ENCODE measurements around the gene TSG101. TPM values are rescaled to one million over a fixed set of nuclear protein-coding genes. Genes with fewer than 3 reads are reported as not detected.

The TSG101 gene
- total and polyA plus RNA-seq, 10 of the 15 experiments (the other 5 are each of a cell fraction or from before 2014, with no cell fraction given) = 22.3 to 147 (median 84.9) TPM

DNA sequence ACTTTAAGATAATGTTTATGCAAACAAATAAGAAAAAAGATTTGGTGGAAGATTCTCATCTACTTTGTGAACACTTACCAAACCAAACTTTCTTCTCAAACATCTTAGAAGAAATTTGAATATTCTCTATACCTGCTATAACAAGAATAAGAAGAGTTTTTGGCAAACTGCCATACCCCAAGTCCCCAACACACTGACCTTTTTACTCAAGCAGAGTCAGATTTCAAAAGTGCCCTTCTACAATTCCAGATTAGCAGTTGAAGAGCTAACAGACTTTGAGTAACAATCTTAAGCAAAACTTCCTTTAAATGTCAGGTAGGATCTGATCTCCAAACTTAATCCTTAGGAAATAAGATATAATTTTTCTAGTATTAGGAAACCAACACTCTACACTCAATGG is 33.9 kb downstream of the TSG101 start:
- RAD21 ChIA-PET (ENCODE audit: unreplicated experiment) = no interaction called here
- no peaks in the 10 kb centered on the region for H3K4me1 ChIP-seq (ENCODE audit: control insufficient read depth, insufficient read depth, low read length)
- in situ Hi-C loops (cut with MboI) (no loop called here), intact Hi-C loops (cut with micrococcal nuclease; ENCODE audit: unreplicated experiment) (no loop called here)
- SMC1A ChIA-PET (ENCODE audit: uncharacterized antibody, unreplicated experiment) = interaction anchor here (0.7 to 1.0 kb wide), 2 partner anchors 235 to 249 kb away, joined by 3 read pairs; no protein-coding TSS in a partner anchor
- no peaks in the 10 kb centered on the region for H3K79me2 ChIP-seq (ENCODE audit: control insufficient read depth, insufficient read depth, low read length)
- no peaks in the 10 kb centered on the region for H3K9me3 ChIP-seq (replicated peaks; ENCODE audit: control insufficient read depth, insufficient read depth, low read length)
- H4K20me1 ChIP-seq (ENCODE audit: control insufficient read depth, insufficient read depth) = no peaks in the 10 kb centered on the region
- POLR2A ChIA-PET = interaction anchor here (0.5 kb wide), 1 partner anchor 15 kb away, joined by 3 read pairs; no protein-coding TSS in a partner anchor
- no peak overlapping the region for H2AFZ ChIP-seq (ENCODE audit: control insufficient read depth, low read depth, low read length)
- H3K4me3 ChIP-seq = no peak overlapping the region
- no TSS peak for BruUV-seq (replicated peaks)
- no peak overlapping the region for H3K4me2 ChIP-seq (ENCODE audit: control insufficient read depth, insufficient read depth)
- DNase-seq (ENCODE audit: low read depth, low spot score) (no peak), FAIRE-seq (no peak), ATAC-seq (no peak)
- no peaks in the 10 kb centered on the region for H3K27me3 ChIP-seq (replicated peaks in 1 of 2; ENCODE audit: control insufficient read depth in 2 of 2, insufficient read depth in 2 of 2, low read length in 1 of 2)
- H3K27ac ChIP-seq (ENCODE audit: control insufficient read depth, insufficient read depth) = no peak overlapping the region
- no peak overlapping the region for H3K9ac ChIP-seq (ENCODE audit: control insufficient read depth, insufficient read depth, low read length)
- H3K36me3 ChIP-seq (ENCODE audit: control insufficient read depth in 2 of 2, insufficient read depth in 2 of 2, low read length in 1 of 2) = peaks cover 2 to 9% of the 10 kb centered on the region in 2 experiments; a peak in 3 of 4 replicates
- CTCF ChIA-PET = interaction anchor here (0.8 to 1.6 kb wide), 3 partner anchors 18 to 377 kb away, joined by 3 to 5 read pairs (median 3); no protein-coding TSS in a partner anchor
- TF ChIP-seq, protein P1, sequence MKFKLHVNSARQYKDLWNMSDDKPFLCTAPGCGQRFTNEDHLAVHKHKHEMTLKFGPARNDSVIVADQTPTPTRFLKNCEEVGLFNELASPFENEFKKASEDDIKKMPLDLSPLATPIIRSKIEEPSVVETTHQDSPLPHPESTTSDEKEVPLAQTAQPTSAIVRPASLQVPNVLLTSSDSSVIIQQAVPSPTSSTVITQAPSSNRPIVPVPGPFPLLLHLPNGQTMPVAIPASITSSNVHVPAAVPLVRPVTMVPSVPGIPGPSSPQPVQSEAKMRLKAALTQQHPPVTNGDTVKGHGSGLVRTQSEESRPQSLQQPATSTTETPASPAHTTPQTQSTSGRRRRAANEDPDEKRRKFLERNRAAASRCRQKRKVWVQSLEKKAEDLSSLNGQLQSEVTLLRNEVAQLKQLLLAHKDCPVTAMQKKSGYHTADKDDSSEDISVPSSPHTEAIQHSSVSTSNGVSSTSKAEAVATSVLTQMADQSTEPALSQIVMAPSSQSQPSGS (IDR thresholded peaks at IDR 0.05; ENCODE audit: low read length) = no peak
- no peak for TF ChIP-seq RAD51 (IDR thresholded peaks at IDR 0.05)
- no peak for TF ChIP-seq CREB1 (IDR thresholded peaks at IDR 0.05; ENCODE audit: low read depth)
- TF ChIP-seq, protein P2, sequence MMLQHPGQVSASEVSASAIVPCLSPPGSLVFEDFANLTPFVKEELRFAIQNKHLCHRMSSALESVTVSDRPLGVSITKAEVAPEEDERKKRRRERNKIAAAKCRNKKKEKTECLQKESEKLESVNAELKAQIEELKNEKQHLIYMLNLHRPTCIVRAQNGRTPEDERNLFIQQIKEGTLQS (IDR thresholded peaks at IDR 0.05; ENCODE audit: borderline replicate concordance, extremely low read depth, low read depth, low read length) = no peak
- TF ChIP-seq NBN (IDR thresholded peaks at IDR 0.05) = no peak
- TF ChIP-seq KAT2A (conservative IDR thresholded peaks at IDR 0.05; ENCODE audit: control insufficient read depth, low read depth, low read length) = no peak
- no peak for TF ChIP-seq NRF1 (conservative IDR thresholded peaks at IDR 0.05; ENCODE audit: low read depth, low read length)
- no peak for TF ChIP-seq HDAC6 (IDR thresholded peaks at IDR 0.05; ENCODE audit: unreplicated experiment)
- TF ChIP-seq, protein P3, sequence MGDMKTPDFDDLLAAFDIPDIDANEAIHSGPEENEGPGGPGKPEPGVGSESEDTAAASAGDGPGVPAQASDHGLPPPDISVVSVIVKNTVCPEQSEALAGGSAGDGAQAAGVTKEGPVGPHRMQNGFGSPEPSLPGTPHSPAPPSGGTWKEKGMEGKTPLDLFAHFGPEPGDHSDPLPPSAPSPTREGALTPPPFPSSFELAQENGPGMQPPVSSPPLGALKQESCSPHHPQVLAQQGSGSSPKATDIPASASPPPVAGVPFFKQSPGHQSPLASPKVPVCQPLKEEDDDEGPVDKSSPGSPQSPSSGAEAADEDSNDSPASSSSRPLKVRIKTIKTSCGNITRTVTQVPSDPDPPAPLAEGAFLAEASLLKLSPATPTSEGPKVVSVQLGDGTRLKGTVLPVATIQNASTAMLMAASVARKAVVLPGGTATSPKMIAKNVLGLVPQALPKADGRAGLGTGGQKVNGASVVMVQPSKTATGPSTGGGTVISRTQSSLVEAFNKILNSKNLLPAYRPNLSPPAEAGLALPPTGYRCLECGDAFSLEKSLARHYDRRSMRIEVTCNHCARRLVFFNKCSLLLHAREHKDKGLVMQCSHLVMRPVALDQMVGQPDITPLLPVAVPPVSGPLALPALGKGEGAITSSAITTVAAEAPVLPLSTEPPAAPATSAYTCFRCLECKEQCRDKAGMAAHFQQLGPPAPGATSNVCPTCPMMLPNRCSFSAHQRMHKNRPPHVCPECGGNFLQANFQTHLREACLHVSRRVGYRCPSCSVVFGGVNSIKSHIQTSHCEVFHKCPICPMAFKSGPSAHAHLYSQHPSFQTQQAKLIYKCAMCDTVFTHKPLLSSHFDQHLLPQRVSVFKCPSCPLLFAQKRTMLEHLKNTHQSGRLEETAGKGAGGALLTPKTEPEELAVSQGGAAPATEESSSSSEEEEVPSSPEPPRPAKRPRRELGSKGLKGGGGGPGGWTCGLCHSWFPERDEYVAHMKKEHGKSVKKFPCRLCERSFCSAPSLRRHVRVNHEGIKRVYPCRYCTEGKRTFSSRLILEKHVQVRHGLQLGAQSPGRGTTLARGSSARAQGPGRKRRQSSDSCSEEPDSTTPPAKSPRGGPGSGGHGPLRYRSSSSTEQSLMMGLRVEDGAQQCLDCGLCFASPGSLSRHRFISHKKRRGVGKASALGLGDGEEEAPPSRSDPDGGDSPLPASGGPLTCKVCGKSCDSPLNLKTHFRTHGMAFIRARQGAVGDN (IDR thresholded peaks at IDR 0.05) = no peak
- TF ChIP-seq JUNB (IDR thresholded peaks at IDR 0.05) = no peak
- TF ChIP-seq EZH2 (IDR thresholded peaks at IDR 0.05; ENCODE audit: borderline replicate concordance, control insufficient read depth, low read depth, low read length) = no peak
- TF ChIP-seq, protein P4, sequence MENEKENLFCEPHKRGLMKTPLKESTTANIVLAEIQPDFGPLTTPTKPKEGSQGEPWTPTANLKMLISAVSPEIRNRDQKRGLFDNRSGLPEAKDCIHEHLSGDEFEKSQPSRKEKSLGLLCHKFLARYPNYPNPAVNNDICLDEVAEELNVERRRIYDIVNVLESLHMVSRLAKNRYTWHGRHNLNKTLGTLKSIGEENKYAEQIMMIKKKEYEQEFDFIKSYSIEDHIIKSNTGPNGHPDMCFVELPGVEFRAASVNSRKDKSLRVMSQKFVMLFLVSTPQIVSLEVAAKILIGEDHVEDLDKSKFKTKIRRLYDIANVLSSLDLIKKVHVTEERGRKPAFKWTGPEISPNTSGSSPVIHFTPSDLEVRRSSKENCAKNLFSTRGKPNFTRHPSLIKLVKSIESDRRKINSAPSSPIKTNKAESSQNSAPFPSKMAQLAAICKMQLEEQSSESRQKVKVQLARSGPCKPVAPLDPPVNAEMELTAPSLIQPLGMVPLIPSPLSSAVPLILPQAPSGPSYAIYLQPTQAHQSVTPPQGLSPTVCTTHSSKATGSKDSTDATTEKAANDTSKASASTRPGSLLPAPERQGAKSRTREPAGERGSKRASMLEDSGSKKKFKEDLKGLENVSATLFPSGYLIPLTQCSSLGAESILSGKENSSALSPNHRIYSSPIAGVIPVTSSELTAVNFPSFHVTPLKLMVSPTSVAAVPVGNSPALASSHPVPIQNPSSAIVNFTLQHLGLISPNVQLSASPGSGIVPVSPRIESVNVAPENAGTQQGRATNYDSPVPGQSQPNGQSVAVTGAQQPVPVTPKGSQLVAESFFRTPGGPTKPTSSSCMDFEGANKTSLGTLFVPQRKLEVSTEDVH (IDR thresholded peaks at IDR 0.05; ENCODE audit: low read depth, partially characterized antibody) = no peak
- no peak for TF ChIP-seq SREBF2 (IDR thresholded peaks at IDR 0.05; ENCODE audit: low read length)
- TF ChIP-seq CREM (IDR thresholded peaks at IDR 0.05; ENCODE audit: low read depth) = no peak
- no peak for TF ChIP-seq CEBPB (IDR thresholded peaks at IDR 0.05; ENCODE audit: borderline replicate concordance in 1 of 2, low read depth in 2 of 2, low read length in 2 of 2)
- TF ChIP-seq ESRRA (IDR thresholded peaks at IDR 0.05; ENCODE audit: low read length) = no peak
- no peak for TF ChIP-seq HDGF (IDR thresholded peaks at IDR 0.05)

Measured in GM12878 (cell line).